ENCODE data around the gene IGFL2. TPM values are rescaled to one million over a fixed set of nuclear protein-coding genes. Genes with fewer than 3 reads are reported as not detected.

Gene IGFL2
- total RNA-seq, 1 experiment from 2014 or later = not detected

DNA sequence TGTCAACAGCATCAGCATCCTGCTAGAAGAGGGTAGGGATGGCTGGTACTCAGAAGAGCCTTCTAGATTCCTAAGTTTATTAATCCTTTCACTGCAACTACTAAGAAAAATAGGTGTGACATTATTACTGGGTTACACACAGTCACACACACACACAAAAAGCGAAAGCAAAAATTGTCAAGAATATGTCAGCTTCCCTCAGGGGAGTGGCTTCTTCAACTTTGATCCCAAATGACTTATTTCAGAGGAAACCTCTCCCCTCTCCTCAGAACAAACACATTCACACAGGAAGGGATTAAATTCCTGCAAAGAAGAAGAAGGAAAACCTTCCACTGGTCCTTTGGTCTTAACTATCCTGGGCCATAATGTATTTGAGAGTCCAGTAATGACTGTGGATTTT lies 61.4 kb downstream of the IGFL2 start:
- H3K27ac ChIP-seq = peak overlapping the region; percentile 93
- no peaks in the 10 kb centered on the region for H4K20me1 ChIP-seq (ENCODE audit: insufficient read depth)
- peak overlapping the region; percentile 35; the same call in 1 of the 2 replicates for H3K4me3 ChIP-seq
- no peak overlapping the region for H2AFZ ChIP-seq
- no peaks in the 10 kb centered on the region for H3K9me2 ChIP-seq (ENCODE audit: insufficient read depth)
- no peak for DNase-seq
- POLR2A ChIA-PET (ENCODE audit: unreplicated experiment) = interaction anchor here (0.6 to 1.0 kb wide), 3 partner anchors 9 to 440 kb away, joined by 3 to 10 read pairs (median 3); no protein-coding TSS in a partner anchor
- TF ChIP-seq, protein P1, sequence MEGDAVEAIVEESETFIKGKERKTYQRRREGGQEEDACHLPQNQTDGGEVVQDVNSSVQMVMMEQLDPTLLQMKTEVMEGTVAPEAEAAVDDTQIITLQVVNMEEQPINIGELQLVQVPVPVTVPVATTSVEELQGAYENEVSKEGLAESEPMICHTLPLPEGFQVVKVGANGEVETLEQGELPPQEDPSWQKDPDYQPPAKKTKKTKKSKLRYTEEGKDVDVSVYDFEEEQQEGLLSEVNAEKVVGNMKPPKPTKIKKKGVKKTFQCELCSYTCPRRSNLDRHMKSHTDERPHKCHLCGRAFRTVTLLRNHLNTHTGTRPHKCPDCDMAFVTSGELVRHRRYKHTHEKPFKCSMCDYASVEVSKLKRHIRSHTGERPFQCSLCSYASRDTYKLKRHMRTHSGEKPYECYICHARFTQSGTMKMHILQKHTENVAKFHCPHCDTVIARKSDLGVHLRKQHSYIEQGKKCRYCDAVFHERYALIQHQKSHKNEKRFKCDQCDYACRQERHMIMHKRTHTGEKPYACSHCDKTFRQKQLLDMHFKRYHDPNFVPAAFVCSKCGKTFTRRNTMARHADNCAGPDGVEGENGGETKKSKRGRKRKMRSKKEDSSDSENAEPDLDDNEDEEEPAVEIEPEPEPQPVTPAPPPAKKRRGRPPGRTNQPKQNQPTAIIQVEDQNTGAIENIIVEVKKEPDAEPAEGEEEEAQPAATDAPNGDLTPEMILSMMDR (conservative IDR thresholded peaks at IDR 0.05) = no peak
- TF ChIP-seq EZH2 (IDR thresholded peaks at IDR 0.05; ENCODE audit: low read depth) = no peak
- peaks cover 59% of the 10 kb centered on the region for H3F3A ChIP-seq (ENCODE audit: insufficient read depth, low read depth)
- H3K4me2 ChIP-seq = peak overlapping the region; percentile 75
- intact Hi-C loops (cut with micrococcal nuclease; ENCODE audit: unreplicated experiment) = no loop called here
- H3K9me3 ChIP-seq (ENCODE audit: insufficient read depth, low read depth) = no peaks in the 10 kb centered on the region; the same call in 1 of the 2 replicates
- BruUV-seq (replicated peaks) = no TSS peak
- 0 out of 2 replicates have a peak, but pooled peaks cover 10% of the 10 kb centered on the region for H3K36me3 ChIP-seq (ENCODE audit: low read depth)
- no peaks in the 10 kb centered on the region for H3K27me3 ChIP-seq (ENCODE audit: insufficient read depth, low read depth)
- peaks cover 87% of the 10 kb centered on the region for H3K4me1 ChIP-seq (replicated peaks; ENCODE audit: insufficient read depth)
- CTCF ChIA-PET = no interaction called here
- no peaks in the 10 kb centered on the region for H3K79me2 ChIP-seq (ENCODE audit: low read depth)

DNA sequence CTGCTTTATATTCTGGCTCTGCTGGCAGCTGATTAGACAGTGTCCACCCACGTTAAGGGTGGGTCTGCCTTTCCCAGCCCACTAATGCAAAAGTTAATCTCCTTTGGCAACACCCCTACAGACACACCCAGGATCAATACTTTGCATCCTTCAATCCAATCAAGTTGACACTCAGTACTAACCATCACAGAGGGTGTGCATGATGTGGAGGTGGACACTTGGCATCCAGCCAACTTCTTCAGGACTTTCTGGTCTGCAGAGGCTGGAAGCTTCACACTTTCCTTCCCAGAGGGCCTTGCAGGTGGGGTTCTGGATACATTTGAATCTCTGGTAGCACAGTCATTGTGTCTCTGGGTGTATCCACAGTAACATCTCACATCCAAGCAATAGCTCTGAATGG lies 62.6 kb downstream of the IGFL2 start:
- CTCF ChIA-PET = interaction anchor here (0.6 to 1.2 kb wide), 2 partner anchors 11 to 21 kb away, joined by 3 to 9 read pairs; no protein-coding TSS in a partner anchor
- no peaks in the 10 kb centered on the region for H3K9me3 ChIP-seq (ENCODE audit: insufficient read depth, low read depth)
- H2AFZ ChIP-seq = no peak overlapping the region
- H3K4me1 ChIP-seq (replicated peaks; ENCODE audit: insufficient read depth) = peaks cover 76% of the 10 kb centered on the region
- intact Hi-C loops (cut with micrococcal nuclease; ENCODE audit: unreplicated experiment) = loop anchor here (1.0 kb wide), 8 partner anchors 7 to 53 kb away; no protein-coding TSS in a partner anchor
- H3K9me2 ChIP-seq (ENCODE audit: insufficient read depth) = no peaks in the 10 kb centered on the region
- H4K20me1 ChIP-seq (ENCODE audit: insufficient read depth) = no peaks in the 10 kb centered on the region
- peak overlapping the region; percentile 3; the same call in 1 of the 2 replicates for H3K4me3 ChIP-seq
- no peaks in the 10 kb centered on the region for H3K27me3 ChIP-seq (ENCODE audit: insufficient read depth, low read depth)
- H3F3A ChIP-seq (ENCODE audit: insufficient read depth, low read depth) = peaks cover 55% of the 10 kb centered on the region
- peak overlapping the region; percentile 75 for H3K4me2 ChIP-seq
- POLR2A ChIA-PET (ENCODE audit: unreplicated experiment) = interaction anchor here (0.6 to 1.1 kb wide), 3 partner anchors 11 to 52 kb away, joined by 3 to 8 read pairs (median 4); no protein-coding TSS in a partner anchor
- BruUV-seq (replicated peaks) = TSS peak; percentile 79
- H3K79me2 ChIP-seq (ENCODE audit: low read depth) = no peaks in the 10 kb centered on the region
- DNase-seq = no peak
- TF ChIP-seq, protein P1 (conservative IDR thresholded peaks at IDR 0.05) = no peak
- no peak for TF ChIP-seq EZH2 (IDR thresholded peaks at IDR 0.05; ENCODE audit: low read depth)
- 0 out of 2 replicates have a peak, but pooled peaks cover under 1% of the 10 kb centered on the region for H3K36me3 ChIP-seq (ENCODE audit: low read depth)
- peak overlapping the region; percentile 93 for H3K27ac ChIP-seq

Other genes with a start within 250 kb of the IGFL2 start
- 13.6 TPM in 2 replicates for gene MYPOP, start 245.6 kb upstream of the IGFL2 start, total RNA-seq (2021)
- gene NANOS2, start 233.5 kb upstream of the IGFL2 start, total RNA-seq (2021) = not detected in 2 replicates
- not detected in 2 replicates for gene NOVA2, start 174.4 kb upstream of the IGFL2 start, total RNA-seq (2021)
- 22.8 and 24.8 TPM in 2 replicates for gene CCDC61, start 152.8 kb upstream of the IGFL2 start, total RNA-seq (2021)
- gene PGLYRP1, start 125.2 kb upstream of the IGFL2 start, total RNA-seq (2021) = not detected in 2 replicates
- gene IGFL4, start 107.2 kb upstream of the IGFL2 start, total RNA-seq (2021) = not detected in 2 replicates
- 0.96 TPM in 1 of 2 replicates, not detected in the other for gene IGFL3, start 23.6 kb upstream of the IGFL2 start, total RNA-seq (2021)
- 2.6 and 3.7 TPM in 2 replicates for gene IGFL1, start 81.5 kb downstream of the IGFL2 start, total RNA-seq (2021)
- 0.25 TPM in 1 of 2 replicates, not detected in the other for gene HIF3A, start 148.8 kb downstream of the IGFL2 start, total RNA-seq (2021)
- gene PPP5C, start 198.8 kb downstream of the IGFL2 start, total RNA-seq (2021) = 74.7 and 85.4 TPM in 2 replicates